GM18526 (cell line): ENCODE results near the gene POLG.

Experiments used
- POLR2A ChIP-seq: IDR thresholded peaks from 3 replicates; pipeline ENCODE4 v1.6.1; 2011; ENCODE audit not compliant: insufficient read length; ENCODE audit errors: extremely low read depth

The POLG gene

DNA sequence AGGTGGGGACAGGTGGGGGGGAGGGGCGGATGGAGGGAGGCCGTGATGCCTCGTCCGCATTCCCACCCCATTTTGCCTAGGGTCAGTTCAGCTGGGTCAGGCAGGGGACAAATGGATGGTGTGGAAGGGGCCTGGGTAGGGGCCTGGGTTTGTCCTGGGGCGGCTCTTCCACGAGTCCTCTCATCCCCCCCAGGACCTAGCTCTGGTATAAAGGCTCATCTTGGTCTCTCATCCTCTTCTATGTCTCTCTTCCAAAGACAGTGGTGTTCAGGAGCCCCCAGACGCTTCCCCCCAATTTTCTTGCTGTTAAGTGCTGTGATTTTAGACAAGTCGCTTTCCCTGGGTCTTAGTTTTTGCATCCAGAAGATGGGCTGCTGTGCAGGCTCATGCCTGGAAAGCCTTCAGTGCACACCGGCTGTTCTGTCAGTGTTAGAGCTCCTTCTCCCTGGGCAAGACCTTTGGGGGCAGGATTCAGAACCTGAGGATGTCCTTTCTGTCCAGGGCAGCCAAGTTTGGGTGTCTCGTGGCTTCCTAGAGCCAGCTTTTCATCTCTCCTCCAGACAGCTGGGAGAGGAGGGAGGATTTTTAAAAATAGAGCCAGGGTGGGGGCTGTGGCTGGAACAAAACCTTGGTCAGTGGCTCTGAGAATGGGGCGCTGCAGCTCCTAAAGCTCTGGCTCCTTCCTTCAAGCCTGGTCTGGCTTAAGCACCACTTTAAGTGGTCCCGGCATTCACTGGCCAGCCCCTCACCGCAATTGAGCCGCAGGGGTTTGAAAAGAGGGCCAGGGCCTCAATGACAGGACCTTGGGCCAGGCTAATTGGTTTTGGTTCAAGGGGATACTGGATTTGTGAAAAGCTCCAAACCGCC, 37.7 kb upstream of the POLG start:
- TF ChIP-seq POLR2A, result no peak

DNA sequence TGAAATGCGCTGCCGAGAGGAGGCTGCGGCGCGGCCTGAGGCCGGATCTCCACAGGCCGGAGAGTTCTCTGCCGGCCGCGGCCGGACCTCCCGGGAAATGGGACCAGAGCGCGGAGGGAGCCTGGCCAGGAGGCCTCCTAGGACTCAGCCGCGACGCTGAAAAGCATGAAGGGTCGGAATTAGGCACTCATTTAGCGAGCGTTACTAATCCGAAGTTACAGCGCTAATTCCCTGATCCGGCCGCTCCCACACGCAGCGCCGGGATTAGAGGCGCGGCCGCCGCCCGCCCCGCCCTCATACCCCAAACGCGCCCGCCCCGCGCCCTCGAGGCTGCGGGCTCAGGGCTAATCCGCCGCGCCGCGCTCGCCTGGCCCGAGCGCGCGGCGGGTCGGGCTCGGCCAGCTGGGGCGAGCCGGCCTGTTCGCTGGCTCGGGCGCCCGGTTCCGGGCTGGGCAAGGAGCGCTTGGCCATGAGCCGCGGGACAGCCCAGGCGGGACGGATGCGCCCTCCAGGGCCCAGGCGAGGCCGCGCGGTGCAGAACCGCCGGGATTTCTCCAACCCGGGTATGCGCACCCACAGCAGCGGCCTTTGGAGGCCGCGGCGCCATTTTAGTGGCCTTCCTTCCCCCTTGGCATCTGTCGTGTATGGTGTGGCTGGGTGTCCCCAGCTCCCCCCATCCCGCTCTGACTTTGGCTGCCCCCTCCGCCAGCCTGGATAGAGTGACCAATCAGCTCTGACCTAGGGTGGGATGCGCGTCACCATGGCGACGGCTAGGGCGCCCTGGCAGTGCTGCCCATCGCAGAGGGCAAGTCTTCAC, 36.8 kb upstream of the POLG start:
- TF ChIP-seq POLR2A, result no peak

DNA sequence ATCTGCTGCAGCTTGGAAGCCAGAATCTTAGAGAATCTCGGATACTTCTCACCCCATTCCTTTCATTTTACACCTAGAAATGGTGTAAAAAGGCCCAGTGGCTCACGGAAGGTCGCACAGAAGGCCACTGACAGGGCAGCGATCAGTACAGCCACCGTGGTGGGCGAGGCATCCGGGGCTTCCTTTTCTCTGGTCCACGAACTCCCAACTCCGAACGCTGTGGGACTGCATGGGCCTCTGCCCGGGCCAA, 36.3 kb upstream of the POLG start:
- no peak for TF ChIP-seq POLR2A

- TF ChIP-seq POLR2A, result no peak
Measured at GRCh38 chr15:89370120-89370977, 35.7 kb upstream of the POLG start.

- no peak for TF ChIP-seq POLR2A
Measured at GRCh38 chr15:89369341-89369947, 34.8 kb upstream of the POLG start.

DNA sequence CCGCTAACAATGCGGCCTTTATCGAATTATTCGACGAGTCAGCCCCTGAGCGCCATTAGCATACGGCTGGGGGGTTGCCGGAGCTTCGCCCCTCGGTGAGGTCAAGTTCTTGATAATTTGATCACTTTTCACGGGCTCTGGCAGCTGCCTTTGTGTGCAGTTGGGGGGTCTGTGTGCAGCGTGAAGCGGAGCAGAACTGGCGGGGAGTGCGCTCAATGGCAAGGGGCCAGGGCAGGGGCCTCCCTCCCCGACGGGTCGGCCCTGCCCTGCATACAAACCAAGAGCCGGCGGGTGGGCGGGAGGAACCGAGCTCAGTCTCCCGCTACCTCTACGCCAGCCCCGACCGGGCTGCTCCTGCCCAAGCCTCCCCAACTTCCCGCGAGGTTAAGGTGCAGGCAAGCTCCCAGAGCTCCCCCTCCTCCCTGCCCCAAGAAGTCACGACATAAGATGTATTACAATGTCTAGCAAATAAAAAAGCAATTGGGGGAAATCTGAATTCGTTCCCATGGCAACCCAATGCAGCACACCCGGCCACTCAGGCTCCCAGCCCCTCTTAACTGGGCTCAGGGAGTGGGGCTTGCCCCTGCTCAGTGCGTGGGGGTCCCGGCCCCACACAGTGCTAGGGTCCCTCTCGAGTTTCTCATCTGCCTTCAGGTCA, 34.1 kb upstream of the POLG start:
- no peak for TF ChIP-seq POLR2A

DNA sequence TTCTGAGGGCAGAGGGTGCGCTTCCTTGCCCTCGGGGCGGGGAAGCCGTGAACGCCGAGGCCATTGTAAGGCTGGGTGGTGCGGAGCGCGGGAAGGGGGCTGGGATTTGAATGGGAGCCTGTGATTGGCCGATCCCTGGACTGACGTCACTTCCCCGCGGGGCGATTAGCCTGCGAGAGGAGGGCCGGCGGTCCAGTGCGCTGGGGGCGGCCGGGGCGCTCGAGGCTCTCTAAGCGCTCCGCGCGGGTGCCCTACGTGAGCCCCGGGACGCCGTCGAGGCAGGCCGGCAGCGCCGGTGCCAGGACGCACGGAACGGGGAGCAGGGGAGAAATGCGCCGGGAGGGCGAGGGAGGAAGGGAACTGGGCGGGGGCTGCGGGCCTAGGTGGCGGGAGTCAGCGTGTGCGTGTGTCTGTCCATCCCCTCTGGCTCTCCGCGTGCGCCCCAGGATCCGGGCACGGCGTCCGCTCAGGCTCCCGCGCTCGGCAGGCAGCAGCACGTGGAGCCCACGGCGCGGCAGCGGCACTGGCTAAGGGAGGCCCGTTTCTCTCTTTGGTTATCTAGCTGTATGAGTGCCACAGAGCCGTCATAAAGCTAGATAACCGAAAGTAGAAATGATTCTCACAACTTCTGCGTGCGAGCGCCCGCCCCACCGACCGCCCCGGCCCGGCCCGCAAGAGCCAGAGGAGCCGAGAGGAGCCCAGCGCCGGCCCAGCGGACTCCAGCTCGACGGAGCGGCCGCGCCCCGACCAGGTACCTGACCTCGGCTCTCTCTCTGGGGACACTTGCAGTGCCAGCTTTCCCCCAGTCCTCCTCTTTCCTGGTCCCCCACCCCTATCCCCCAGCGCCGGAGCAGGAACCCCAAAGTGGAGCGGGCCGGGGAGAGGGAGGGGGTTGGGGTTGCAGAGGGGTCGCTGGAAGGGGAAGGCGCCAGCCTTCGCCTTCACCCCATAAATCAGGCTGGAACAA, 33.1 kb upstream of the POLG start:
- no peak for TF ChIP-seq POLR2A

DNA sequence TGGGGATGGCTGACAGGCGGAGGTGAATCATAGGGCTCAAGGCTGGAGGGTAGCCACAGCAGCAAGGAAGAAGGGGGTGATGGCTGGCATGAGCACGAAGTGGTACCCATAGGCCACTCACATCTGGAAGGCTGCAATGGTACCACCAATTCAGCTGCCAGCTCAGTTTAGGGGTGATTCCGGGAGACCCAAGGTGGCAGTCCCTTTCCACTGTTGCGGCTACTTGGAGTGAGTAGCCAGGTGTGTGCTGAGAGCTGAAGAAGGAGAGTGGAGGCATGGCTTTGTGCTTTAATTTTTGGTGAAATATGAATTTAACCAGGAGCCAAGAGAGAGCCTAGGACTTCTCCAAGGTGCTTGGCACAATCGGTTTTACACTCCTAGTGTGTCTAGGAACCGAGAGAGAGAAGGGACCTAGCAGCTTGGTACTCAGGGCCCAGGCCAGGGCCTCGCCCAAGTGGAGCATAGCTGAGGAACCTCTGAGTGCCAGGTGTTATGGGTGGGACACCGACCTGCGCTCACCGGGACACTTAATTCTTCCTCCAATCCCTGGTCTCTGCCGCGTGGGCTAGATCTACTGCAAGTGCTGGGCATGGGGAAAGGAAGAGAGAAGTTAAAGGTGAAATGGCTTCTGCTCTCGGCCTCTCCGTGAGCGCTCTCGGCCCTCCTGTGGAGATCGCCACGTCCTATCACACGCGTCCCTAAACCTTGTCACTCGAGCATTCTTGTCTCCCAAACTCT, 32.2 kb upstream of the POLG start:
- TF ChIP-seq POLR2A, result no peak

DNA sequence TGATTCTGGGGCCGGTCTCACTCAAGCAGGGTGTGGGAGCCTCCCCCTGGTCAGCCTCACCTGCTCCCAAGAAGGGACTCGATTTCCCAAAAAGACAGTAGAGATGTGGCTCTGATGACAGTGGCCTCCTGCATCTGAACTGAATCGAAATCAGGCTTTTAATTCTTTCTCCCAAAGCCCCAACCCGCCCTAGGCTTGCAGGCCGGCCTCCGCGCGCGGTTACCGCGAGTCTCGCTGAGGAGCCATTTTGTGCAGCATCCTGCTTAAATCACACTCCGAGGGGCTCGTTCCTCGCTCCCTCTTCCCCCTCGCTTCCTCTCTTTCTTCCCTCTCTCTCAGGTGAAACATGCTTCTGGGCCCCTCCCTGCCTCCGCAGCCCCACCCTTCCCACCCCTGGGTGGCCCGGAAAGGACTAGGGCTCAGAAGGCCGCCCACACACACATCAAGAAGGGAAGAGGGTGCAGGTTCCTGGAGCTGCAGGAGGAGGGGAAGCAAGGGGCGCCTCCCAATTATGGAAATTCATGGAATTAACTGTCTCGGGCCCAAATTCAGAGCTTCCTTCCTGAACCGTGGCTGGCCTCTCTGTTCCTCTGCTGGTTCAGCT, 30.9 kb upstream of the POLG start:
- TF ChIP-seq POLR2A, result no peak

DNA sequence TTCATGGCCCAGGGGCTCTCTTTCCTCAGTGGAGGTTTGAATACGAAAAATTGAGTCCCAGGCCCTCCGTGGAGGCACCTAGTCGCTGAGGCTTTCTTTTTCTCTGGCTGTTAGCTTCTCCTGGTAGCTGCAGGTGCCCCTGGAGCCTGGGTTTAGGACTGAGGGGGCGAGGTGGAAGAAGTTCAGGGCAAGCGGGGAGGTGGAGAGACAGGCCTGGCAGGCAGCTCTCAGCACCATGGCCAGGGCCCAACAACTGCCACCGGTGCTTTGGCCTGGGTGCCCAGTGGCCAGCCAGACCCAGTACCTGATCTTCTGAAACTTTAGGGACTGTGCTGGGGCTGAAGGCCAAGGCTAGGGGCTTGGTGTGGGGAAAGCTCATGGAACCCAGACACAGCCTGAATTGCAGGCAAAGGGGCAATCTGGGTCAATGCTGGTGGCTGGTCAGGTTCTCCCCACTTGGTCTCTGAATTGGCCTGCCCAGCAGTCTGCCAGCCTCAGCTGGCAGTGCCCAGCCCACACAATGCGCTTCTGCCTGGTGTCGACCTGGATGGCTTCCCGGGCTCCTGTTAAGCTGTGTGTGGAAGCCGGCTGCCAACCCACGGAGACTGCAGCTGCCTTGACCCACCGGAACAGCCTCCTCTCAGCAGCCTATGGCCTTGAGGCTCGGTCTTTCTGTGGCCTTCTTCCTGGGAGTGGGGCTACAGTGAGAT, 30.3 kb upstream of the POLG start:
- TF ChIP-seq POLR2A, result no peak

GRCh38 chr15:89364341-89364740, 29.7 kb upstream of the POLG start:
- no peak for TF ChIP-seq POLR2A

DNA sequence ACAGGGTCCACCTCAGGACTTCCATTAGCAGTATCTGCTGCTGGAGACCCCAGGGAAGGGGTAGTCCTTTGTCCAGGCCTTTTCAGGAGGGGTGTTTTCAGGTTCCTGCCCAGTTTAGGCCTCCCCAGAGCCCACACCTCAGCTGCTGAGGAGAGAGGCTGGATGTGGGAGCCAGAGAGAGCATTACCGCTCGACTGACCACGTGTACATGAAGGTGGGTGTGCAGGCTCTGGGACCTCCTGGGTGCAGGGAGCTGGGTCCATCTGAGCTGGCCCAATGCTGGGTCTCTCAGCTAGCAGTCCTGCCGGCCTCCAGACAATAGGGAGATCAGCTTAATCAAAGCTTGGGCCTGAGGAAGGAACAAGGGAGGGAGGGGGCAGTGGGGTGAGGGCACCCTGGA, 29.1 kb upstream of the POLG start:
- TF ChIP-seq POLR2A, result no peak
